NCI-H1436 treated with DMSO at 0.1 percent for 48 hours (cell line): Measurements from ENCODE around the gene GRIK4.
"Not testable (repeated sequence)": the region's sequence is repeated elsewhere in the genome, so short reads cannot be mapped to it uniquely, and the experiment has no call there.

Source experiments
- DNase-seq: peaks from one replicate; lab custom pipeline; 2025; lab: John Stamatoyannopoulos, UW

The GRIK4 gene

DNA sequence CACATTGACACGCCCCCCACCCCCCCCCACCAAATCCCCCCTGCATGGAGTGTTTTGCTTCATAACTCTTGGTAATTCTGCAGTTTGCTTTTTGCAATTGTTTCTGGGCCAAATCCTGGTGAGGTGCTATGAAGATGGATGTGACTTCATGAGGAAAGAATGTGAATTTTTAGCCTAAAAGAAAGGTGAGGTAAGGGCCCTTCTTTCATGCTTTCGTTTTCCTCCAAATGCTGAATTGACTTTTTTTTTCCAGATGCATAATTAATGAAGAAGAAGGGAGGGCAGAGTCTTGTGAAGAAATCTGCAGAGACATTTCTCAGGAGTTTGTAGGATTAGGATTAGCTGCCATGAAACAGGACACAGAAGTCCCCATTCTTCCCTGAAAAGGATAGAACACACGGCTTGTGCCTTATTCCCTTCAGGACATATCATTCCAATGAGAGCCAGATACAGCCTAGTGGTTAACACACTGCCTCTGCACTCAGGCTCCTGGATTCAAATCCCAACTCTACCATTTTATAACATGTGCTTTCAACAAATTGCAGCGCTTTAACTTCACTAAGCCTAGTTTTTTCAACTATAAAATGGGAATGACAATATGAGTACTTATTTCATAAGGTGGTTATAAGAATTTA lies 492.8 kb downstream of the GRIK4 start:
- DNase-seq, result no peak

DNA sequence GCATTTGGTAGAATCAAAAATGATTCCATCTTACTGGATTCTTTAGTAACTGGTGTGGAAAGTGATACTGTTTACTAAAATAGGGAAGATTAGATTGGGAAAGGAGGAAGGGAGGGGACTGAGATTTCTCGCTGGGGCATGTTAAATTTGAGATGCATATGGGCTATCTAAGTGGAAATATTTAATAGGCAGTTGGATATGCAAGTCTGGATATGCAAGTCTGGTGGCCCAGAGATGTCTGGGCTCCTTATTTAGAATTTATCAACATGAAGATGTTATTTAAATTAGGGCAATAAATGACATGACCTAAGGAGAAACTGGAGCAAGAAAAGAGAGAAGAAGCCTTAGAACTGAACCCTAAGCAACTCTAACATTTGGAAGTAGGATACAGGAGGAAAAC lies 495.4 kb downstream of the GRIK4 start:
- no peak for DNase-seq

DNA sequence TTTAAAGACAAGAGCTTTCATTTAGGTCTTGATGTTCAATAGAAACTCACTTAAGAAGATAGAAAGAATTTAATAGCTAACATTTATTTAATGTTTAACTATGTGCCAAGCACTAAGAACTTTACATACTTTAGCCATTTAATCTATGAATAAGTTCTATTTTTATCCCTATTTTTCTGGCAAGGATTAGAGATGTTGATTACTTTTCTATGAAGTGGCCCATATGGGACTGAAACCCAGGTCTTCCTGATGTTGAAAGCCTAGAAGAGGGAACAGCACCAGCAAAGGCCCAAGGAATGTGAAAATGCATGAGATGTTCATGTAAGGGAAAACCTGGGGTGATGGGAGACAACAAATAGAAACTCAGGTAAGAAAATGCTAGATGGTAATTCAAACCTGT lies 497.0 kb downstream of the GRIK4 start:
- no peak for DNase-seq

DNA sequence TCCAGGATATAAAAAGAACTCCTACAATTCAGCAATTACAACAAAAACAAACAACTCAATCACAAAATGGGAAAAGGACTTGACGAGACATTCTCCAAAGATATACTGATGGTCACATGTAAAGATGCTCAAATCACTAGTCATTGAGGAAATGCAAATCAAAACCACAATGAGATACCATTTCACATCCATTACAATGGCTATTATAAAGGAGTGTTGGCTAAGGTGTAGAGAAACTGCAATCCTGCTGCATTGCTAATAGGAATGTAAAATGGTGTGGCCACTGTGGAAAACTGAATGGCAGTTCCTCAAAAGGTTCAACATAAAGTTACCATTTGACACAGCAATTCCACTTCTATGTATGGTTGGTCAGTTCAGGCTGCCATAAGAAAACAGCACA lies 500.5 kb downstream of the GRIK4 start:
- DNase-seq, result no peak

DNA sequence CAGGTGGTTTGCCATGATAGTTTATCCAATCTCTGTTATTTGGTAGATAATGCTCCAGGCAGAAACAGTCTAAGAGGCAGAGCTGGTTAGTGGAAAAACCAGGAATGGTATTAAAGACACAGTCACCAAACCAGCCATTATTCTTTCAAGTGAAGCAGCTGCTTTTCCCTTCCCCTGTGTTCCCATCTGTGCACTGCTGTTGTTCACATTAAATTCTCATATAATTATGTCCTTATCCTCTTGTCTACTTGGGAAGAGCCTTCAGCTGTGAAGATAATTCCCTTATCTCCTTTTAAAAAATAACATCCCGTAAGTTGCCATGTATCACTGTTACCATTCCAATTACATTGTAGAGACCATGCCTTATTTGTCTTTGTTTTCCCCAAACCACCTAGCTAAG lies 507.2 kb downstream of the GRIK4 start:
- no peak for DNase-seq

DNA sequence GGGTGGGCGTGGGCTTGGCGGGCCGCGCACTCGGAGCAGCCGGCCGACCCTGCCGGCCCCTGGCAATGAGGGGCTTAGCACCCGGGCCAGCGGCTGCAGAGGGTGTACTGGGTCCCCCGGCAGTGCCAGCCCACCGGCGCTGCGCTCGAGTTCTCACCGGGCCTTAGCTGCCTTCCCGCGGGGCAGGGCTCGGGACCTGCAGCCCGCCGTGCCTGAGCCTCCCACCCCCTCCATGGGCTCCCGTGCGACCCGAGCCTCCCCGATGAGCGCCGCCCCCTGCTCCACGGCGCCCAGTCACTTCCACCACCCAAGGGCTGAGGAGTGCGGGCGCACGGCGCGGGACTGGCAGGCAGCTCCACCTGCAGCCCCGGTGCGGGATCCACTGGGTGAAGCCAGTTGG lies 510.2 kb downstream of the GRIK4 start:
- DNase-seq, result not testable (repeated sequence)

DNA sequence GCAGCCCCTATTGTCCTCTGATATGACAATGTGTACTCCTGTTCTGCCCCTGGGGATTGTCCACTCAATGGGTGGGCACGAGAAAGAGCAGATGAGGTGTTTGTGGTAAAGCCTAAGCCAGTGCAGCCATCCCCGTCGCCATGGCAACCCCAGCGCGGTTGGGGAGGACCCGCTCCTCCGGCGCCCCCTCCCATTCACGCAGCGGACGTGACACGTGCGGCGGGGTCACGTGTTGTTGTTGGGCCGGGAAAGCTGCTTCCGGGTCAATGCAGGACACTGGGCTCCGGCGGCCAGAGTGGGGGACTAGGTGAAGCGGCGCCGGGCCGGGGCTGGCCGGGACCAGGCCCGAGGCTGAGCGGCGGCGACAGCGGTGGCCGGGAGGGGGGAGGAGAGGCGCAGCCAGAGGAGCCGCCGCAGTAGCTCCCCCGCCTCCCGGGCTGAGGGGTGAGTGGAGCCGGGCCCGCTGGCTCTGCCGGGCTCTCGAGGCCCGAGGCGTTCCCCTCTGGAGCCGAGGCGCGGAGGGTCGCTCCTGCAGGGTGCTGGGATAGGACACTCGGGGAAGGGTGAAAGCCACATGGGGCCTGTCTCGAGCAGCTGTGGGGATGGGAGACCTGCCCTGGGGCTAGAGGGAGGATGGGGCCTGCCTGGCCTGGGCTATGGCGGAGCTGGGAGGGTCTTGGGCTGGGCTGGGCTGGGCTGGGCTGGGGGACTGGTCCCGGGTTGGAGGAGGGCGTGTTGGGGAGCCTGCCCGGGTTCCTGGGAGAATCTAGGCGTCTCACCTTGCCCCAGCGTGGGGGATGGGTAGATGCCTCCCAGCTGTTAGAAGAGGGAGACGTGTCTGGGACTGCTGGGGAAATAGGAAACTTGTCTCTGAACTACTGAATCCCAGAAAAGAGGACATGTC lies 512.6 kb downstream of the GRIK4 start, which contains the start of gene TBCEL:
Gene TBCEL (plus strand): TSS at position 255 of the 904 bp plus-strand sequence. CDS start 21,589 bp downstream, outside the sequence.
- peak; percentile 34 for DNase-seq

DNA sequence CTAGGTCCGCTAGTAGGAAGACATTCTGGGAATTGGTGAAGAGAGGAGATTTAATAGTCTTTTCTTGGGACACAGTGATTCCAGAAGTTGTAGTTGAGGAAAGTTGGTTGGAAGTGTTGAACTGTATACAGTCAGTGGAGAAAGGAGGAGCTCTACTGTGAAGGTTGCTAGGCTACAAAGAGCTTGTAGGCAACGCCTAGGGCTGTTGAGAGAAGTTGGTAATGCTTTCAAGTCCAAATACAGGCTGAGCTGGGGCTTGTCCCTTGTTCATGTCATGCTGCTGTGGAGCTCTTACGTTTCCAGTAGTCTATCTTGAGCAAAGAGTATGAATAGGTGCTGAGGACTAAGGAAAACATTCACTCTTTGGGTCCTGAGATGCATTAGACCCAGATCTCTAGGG lies 513.4 kb downstream of the GRIK4 start:
- DNase-seq, result no peak

DNA sequence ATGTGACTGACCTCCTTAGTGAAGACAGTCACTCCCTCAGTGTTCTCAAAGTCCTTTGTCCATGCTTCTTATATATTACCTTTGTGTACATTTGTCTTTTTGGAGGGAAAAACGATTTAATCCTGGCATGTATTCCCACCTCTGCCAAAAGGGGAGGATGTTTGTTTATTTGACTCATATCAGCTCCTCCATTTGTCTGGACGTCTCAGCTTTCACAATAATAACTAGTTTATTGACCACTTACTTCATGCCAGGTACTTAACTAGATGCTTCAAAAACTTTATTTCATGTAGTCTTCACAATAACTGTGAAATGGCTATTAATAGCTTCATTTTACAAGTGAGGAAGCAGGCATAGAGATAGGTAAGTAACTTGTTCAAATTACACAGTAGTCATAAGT lies 517.6 kb downstream of the GRIK4 start:
- DNase-seq, result no peak

DNA sequence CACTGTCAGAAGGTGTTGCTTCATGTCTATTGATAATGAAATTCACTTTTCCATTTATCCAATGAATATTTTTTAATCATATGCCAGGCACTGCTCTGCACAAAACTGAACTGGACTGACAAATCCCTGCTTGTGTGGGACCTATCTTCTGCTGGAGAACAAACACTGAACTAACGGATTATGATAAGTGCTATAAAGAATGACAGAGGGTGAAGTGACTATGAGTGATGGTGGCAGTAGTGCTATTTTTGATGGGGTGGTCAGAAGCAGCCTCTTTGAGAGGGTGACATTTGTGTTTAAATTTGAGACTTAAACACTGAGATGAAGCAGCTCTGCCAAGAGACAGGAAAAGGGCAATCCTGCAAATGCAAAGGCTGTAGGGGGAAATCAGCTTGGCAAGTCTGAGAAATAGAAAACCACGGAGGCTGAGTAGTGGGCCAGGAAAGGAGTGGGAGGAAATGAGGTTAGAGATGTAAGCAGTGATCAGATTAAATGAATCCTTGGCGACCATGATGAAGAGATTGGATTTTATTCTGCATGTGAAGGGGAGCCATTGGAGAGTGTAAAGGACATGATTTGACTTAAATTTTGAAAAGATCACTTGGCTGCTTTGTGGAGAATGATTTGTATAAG lies 518.4 kb downstream of the GRIK4 start:
- DNase-seq, result no peak

DNA sequence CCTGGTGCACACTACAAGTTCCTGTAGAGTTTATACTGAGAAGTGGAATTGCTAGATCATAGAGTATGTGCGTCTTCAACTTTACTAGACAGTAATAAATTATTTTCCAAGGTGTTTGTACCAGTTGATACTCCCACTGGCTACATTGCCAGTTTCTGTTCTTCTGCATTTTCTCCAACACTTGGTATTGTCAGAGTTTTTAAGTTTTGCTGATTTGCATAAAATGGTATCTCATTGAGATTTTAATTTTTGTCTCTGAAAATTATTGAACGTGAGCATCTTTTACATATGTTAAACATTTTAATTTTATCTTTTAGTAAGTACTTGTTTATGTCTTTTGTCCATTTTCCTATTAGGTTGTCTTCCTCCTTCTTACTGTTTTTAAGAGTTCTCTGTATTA lies 519.6 kb downstream of the GRIK4 start:
- no peak for DNase-seq

DNA sequence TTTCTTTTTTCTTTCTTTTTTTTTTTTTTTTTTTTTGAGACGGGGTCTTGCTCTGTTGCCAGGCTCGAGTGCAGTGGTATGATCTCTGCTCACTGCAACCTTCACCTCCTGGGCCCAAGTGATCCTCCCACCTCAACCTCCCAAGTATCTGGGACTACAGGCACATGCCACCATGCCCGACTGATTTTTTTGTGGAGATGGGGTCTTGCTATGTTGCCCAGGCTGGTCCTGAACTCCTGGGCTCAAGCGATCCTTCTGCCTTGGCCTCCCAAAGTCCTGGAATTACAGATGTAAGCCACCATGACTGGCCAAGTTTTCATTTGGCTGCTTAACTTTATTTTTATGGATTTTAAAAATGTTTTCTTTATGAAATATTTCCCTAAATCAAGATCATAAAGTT lies 520.1 kb downstream of the GRIK4 start:
- not testable (repeated sequence) for DNase-seq

DNA sequence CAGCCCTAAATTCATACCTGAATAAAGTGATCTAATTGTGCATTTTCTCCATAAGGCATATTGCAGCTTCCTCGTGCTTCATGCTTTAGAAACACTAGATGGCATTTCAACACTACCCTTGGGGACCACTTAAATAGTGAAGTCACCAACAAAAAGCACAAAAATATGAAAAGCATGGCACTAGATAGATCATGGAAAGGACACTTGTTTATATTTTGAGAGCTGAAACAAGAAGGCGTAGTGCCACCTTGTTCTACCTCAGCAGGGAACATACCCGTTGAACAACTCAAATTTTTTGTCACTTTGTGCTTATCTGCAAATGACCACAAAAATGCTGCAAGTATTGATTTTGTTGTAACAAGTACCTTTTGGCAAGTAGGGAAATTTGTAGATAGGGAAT lies 521.0 kb downstream of the GRIK4 start:
- no peak for DNase-seq

DNA sequence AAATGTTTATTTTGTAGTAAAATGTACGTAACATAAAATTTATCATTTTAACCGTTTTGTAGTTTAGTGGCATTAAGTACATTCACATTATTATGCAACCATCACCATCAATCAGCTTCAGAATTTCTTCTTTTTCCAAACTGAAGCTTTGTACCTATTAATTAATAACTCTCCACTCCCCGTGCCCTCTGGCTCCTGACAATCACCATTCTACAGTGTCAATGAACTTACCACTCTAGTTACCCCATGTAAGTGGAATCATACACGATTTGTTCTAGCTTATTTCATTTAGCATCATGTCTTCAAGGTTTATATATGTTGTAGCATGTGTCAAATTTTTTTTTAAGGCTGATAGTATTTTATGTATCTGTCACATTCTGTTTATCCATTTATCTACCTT lies 522.1 kb downstream of the GRIK4 start:
- no peak for DNase-seq

DNA sequence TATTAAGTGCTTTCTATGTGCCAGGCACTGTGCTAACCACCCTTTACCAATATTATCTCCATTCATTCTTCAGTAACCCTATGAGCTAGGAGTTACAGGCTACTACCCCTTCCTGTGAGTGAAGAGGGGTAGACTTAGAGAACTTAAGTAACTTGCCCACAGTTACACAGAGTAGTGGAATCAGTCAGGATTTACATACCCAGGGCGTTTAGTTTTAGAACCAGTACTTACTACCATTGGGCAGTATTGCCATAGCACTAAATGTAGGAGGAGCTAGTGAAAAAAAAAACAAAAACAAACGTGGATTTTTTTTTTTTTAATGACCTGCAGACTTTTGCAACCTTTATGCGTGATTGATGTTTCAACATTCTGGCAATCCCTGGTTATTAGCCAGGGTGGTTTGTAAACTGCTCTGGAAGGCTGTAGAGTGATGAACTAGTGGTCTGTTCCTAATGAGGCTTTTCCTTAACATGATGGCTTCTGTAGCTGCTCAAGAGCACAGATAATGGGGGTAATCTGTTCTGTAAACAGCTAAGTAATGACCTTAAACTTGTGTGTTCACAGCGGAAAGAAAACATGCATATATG lies 523.7 kb downstream of the GRIK4 start:
- peak; percentile 14 for DNase-seq

DNA sequence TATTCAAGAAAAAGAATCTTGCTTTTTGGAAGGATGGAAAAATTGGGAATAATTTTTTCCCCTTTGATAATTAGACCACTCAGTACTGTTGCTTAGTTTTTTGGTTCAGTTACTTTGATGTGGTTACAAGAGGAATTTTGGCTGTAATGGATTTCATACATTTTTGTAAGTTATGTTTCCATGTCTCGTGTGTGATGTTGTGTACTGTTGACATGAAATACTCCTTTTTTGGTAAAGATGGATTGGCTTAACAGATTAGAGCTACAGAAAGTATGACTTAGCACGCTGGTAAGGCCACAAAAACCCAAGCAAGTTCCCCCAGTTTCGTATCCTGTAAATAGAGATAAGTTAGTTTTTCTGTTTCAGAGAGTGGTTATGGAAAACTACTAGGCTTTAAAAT lies 524.2 kb downstream of the GRIK4 start:
- no peak for DNase-seq

DNA sequence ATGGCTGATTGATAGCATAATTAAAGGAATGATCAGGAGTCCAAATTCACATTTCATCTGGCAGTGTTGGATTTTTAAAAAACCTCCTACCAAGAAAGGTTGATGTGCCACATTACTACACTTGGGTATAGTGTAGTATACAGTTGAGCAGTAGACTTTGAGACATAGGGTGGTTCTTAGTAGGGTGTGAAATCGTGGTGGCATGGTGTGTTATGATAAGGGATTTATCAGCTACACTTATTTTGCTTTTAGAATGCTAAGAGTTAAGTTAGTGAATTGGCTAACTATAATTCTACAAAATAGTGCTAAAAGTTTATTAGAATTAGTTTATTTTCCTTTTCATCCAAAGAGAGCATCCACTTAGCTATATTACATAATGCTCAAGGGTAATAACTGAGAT lies 525.5 kb downstream of the GRIK4 start:
- no peak for DNase-seq
